GM19395 (cell line): ENCODE data around the gene ESYT1.
A peak's percentile ranks its signal among the peaks of the same experiment; 100 is the strongest.
"Not testable (repeated sequence)": the region's sequence is repeated elsewhere in the genome, so short reads cannot be mapped to it uniquely, and the experiment has no call there.

Source experiments
- ATAC-seq: cut with Tn5 transposase; IDR thresholded peaks from one replicate; pipeline ENCODE4 v1.9.1; 2021; ENCODE audit warnings: mild to moderate bottlenecking, moderate library complexity; ENCODE audit not compliant: unreplicated experiment

The ESYT1 gene

DNA sequence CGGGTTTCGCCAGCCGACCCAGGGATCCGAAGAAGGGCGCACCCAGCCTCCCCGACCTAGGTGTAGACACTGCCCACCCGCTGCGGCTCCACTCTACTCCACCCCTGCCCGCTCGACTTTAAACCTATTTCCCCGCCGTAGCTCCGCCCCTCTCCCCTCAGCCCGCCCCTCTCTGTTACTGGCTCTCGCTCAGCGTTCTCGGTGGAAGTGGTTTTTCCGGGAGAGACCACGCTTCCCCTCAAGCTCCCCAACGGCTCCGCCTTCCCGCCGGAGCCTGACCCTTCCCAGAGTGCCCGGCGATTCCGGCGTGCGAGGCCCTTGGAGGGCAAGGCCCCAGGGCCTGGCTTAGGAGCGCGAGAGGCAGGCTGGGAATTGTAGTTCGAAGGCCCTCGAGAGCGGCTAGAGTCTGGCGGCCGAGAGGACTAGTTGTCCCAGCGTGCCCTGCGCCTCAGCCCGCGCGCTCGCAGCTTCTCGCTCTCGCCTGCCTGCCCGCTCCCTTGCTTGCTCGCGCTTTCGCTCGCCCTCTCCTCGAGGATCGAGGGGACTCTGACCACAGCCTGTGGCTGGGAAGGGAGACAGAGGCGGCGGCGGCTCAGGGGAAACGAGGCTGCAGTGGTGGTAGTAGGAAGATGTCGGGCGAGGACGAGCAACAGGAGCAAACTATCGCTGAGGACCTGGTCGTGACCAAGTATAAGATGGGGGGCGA, 23.8 kb upstream of the ESYT1 start, which contains the start of gene PA2G4:
Gene PA2G4, plus strand, starts transcription at position 451 of the 706 bp plus-strand sequence. Its CDS starts 179 bp downstream, at position 630.
- ATAC-seq, result peak; percentile 95

DNA sequence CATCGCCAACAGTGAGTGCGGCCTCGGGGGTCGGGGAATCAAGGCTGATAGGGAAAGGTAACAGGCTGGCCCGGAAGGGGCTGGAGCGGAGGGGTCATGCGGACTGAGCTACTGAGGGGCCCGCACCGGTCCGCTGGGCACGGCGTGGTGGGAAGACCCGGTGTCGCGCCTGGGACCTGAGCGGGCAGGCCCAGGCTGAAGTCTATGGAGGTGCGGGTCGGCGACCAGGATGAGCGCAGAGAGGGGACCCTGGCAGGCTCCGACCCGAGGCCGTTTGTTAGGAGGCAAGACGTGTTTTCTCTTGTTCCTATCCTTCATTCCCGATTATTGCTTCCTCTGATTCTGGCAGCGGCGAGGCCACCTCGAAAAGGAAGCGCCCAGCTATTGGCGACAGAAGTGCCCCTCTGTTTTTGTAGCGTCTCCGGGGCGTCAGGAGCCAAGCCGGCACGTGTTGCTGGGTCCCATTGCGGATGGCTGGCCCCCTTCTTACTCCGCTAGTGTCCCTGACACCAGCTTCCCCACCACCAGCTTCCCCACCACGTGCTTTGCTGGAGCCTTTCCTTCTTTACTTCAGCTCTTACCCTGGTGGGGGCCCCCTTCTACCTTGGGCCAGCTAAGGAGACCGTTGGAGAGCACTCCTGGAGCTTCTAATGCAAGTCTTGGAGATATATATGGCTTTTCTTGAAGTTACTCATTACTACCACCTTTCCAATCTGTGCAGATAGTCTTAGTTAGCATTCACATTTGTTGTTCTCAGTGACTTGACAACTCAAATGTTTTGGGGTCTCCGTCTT, 23.1 kb upstream of the ESYT1 start:
- ATAC-seq, result peak; percentile 24

DNA sequence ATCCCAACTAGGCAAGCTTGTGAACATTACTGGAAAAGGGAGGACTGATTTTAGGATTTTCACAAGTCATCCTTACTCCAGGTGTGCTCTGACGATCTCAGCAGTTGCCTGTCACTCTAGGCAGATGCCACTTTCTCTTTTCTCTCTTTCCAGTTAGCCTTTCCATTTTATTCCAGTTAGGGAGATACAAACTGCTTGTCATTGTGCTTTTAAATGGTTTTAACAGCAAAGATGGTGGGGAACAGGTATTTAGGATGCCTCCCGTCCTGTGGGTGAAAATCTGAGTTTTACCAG, 22.5 kb upstream of the ESYT1 start:
- no peak for ATAC-seq

DNA sequence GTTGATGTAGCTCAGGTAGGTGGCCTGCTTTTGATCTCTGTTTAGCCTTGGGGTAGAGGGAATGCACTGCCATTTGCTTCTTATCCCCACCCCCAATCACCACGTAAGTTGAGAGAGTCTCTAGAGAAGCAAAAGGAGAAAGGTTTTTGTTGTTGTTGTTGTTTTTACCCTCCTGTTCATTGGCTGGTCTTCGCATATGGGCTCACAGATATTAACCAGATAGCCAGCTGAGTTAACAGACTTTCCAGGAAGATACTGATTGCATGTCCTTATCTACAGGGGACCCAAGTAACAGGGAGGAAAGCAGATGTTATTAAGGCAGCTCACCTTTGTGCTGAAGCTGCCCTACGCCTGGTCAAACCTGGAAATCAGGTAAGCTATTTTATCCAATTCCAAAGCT, 20.8 kb upstream of the ESYT1 start:
- no peak for ATAC-seq

DNA sequence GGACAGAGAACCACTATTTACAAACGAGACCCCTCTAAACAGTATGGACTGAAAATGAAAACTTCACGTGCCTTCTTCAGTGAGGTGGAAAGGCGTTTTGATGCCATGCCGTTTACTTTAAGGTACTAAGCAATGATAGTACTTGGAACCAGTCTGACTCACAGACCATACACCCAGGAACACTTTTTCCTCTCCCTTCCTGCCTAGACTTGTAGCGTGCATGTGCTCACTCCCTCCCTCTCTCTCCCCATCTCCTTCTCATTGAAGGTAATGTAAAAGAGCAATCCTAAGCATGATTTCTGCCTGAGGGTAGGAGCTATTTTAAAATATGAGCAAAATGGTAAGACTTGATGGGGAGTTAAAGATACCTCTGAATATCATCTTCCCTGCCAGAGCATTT, 17.5 kb upstream of the ESYT1 start:
- ATAC-seq, result no peak

DNA sequence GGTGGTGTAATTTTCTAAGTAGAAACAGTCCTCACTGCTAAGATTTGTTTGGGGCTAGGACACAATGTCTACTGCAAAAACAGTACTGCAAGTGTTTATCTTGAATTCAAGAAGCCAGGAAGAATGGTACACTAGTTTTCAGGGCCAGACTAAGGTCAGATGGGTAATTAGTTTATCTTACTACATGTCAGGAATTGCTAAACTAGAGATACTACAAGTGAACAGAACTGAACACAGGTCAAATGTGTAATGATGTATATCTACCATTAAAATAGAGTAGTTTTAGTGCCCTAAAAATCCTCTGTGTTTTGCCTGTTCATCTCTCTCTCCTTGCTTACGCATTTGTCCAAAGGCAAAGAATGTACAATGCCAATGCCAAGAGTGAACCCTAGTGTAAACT, 14.0 kb upstream of the ESYT1 start:
- no peak for ATAC-seq

DNA sequence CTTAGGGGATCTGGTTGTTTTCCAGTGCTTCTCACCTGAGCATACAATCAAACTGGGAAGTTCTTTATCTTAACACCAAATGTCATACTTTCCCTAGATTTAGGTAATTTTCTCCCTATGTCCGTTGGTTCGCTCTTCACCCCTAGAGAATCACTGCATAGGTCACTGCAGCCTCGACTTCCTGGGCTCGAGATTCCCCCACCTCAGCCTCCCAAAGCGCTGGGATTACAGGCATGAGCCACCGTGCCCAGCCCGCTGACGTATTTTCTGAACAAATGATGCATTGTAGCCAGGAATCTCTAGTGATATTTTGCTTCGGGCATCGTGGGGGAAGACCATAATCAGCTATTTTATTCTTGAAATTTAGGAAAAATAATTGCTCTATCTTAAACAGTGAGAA, 12.7 kb upstream of the ESYT1 start:
- ATAC-seq, result no peak

DNA sequence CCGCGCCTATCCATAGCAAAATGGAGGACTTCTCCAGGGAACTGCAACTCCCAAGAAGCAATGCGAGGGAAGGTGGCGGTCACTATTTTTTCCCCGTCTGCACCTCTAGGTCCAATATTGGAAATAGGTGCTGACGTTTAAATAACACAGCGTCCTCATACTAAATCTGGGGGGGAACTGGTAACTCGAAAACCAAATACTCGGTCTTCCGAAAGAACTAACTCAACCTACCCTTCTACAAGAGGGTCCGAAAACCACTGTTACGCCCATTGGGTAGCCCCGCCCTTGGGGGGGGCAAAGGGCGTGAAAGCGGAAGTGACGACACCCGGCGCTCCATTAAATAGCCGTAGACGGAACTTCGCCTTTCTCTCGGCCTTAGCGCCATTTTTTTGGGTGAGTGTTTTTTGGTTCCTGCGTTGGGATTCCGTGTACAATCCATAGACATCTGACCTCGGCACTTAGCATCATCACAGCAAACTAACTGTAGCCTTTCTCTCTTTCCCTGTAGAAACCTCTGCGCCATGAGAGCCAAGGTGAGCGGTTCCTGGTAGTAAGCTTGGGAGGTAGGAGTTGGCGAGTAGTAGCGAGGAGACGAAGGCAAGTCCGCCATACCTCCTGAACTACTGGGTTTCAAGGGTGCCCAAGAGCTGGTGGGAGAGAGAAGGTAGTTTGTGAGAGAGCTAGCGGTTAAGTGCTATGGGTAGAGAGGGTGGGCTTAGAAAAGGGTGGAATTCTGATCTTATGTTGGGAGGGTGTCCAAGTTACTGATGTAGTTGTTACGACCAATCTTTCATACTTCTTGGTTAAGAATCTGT, 11.6 kb upstream of the ESYT1 start, which contains the start of gene RPL41:
Gene RPL41, plus strand, starts transcription at position 367 of the 815 bp plus-strand sequence.
- ATAC-seq, result peak; percentile 56

DNA sequence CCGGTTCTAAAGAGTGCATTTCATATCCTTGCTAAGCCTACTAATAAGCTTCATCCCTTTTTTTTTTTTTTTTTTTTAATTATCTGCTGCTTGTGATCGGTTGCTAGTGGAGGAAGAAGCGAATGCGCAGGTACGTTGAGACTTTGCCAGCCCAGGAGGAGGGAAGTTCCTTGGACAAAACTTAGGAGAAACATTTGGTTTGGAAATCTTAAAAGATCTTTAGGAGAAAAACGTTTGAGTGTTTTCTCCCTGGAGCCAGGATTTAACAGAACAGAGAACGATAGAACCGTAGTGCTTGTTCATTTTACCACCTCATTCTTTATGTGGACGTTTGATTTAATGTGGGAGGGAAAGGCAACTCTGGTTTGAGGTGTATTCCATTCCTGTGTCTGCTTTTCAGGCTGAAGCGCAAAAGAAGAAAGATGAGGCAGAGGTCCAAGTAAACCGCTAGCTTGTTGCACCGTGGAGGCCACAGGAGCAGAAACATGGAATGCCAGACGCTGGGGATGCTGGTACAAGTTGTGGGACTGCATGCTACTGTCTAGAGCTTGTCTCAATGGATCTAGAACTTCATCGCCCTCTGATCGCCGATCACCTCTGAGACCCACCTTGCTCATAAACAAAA, 10.9 kb upstream of the ESYT1 start:
- not testable (repeated sequence) for ATAC-seq

DNA sequence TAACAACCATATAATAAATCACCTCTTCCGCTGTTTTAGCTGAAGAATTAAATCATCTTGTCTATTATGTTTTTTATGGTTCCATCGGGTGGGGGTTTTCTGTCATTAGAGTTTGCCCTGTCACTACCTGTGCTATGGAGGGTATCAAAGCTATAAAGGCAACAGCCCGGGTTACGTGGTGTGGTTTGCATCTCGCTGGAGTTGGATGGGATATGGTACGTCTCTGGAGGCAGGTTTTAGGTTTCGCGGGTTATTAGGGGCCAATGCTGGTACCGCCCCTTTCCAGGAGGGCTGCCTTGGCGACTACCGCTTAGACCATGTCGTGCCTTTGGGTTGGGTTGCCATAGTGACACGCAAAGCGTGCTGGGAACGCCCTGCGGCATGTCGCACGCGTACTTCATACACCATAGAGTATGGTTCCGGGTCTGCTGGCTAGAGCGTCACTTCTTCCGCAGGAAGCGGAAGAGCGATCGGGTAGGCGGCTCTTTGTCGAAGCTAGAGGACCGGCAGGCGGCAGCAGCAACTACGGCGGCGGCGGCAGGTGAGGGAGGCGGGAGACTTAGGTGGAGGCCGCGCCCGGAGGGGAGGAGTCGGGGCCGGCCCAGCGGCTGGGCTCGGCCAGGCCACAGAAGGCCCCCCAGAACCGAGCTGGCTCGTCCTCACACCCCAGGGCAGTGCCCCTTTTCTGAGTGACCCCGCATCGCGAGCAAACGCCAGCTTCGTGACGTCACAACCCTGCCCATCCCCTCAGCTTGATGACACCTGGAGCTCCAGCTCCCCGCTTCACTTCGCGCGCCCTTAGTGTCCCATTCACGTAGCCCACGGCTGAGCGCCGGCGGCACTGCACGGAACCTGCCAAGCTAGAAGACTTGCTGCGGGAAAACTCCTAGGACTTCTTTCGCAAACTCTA, 10.0 kb upstream of the ESYT1 start, which contains the start of gene ZC3H10:
Gene ZC3H10, plus strand, starts transcription at position 489 of the 910 bp plus-strand sequence. CDS start 2,297 bp downstream, outside the sequence.
- peak; percentile 87 for ATAC-seq

DNA sequence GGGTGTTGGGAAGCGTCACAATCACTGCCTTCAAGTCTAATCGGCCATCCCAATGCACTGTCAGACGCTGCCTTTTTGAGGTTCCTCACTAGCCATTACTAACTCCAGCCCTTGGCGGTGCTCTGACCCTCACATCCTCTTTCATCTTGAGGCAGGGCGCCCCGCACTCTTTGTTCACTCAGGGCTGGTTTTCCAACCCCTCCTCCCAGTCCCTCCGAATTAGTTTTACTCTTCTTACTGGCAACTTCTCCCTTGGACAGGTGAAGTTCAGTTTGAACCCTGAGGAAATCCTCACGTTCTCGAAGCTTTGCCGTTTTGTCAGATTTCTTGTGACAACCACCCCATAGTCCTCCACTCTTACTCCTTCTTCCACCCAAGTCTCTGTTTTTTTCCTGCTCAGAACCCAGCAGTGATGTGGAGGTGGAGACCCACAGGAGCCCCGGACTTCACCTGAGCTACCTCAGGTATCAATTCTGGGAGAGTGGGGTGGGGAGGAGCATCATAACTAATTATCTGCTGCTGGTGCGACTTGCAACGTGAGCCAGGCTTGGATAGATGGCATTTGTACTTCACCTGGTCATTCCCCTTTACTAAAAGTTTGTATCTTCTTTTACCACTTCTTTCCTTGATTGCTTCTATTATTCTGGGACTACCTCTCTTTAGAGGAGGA, 9.2 kb upstream of the ESYT1 start:
- no peak for ATAC-seq

DNA sequence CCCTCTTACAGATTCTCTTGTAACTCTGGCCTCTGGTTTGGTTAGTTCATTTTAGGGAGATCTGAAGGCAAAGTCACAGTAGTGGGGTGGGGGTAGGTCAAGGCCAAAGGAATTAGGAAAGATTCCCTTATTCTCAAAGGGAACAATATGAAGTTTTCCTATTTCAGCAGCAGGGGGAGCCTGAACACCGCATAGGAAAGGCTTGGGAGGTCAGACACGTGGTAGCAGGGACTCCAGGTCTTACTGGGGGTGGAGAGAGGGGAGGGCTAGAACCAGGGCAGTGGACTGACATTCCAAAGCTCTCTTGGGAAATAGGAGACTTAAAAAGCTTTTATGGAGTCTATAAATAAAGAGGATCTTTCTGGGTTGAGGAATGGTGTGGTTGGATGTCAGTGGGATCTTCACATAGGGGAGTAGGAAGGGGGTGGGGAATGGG, 8.7 kb upstream of the ESYT1 start:
- no peak for ATAC-seq

DNA sequence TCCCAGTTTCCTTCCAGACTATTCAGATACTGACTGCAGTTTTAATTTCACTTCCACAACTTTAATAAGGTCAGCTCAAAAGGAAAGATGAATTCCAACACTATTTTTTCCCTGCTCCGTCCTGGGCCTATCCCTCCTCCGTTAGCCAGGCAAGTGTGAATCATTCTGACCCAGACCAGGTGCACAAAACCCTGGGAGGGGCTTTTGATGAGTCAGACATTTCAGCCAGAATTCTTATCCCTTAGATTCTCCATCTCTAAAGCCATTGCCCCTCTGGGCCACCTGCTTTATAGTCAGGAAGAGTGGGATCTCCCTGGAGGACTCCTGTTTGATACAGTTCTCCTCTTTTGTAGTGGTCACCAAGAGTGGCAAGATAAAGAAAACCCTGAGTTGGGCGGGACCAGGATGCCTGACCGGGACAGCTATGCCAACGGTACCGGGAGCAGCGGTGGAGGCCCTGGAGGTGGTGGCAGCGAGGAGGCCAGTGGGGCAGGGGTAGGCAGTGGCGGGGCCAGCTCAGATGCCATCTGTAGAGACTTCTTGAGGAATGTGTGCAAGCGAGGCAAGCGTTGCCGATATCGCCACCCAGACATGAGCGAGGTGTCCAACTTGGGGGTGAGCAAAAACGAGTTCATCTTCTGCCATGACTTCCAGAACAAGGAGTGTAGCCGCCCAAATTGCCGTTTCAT, 7.8 kb upstream of the ESYT1 start:
- no peak for ATAC-seq

DNA sequence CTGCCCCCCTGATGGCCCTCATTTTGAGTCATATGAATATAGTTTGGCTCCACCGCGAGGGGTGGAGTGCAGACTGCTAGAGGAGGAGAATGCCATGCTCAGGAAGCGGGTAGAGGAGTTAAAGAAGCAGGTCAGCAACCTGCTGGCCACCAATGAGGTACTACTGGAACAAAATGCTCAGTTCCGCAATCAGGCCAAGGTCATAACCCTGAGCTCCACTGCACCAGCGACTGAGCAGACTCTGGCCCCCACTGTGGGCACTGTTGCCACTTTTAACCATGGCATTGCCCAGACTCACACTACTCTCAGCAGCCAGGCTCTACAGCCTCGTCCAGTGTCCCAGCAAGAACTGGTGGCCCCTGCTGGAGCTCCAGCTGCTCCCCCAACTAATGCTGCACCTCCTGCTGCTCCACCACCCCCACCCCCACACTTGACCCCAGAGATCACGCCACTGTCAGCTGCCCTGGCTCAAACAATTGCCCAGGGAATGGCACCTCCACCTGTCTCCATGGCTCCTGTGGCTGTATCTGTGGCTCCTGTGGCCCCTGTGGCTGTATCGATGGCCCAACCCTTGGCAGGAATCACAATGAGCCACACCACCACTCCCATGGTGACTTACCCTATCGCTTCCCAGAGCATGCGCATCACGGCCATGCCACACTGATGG, 6.7 kb upstream of the ESYT1 start:
- ATAC-seq, result no peak

DNA sequence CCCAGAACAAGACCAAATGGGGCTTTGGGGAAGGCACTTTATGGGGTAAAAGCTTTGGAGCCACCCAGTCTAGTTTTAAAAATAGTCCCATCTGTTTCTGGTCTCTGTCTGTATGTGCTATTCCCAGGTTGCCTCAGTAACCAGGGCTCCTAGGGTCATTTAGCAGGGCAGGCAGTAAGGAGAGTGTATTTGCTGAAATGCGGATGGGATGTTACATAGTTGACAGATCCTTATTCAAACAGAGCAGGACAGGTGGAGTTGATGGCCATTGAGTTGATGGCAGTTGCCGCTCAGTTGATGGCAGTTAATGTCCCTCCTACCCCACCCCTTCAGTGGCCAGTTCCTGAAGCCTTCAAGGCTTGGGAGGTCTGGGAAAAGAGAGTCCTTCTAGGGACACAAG, 5.4 kb upstream of the ESYT1 start:
- no peak for ATAC-seq

DNA sequence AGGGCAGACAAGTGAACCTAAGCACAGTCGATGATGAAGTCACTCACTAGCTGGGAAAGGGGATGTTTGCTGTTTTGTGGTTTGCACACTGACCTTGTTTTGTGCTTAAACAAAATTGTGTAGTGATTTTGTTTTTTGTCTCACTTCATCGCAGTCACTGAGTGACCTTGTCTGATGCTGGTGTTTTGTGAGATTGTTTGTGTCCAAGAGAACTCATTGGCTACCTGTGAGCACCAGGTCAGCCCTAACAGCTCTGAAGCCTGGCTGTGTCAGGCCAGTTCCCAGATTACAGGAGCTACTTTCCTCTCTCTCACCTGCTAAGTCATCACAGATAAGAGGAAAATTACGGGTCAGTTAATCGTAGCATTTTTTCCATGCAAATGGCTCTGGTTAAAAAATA, 3.9 kb upstream of the ESYT1 start:
- no peak for ATAC-seq

DNA sequence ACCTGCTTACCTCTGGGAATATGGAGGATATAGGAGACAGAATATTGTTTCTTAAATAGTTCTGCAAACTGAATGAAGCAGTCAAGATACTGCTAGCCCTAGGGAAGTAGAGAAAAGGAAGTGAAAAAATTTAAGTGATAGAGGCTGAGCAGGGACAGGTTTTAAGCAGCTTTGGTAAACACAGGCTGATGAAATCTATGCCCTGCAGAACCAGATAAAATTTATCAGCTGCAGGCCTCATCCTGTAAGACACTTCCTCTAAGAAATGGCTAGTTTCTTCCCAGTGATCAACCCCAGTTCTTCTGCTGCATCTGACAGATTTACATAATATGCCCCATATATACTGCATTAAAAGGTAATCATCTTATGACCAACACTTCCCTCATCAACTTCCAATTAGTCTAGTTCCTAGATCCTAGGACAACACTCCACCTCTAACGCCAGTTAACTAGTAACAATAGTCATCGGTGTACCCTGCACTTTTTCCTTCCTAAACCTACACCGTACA, 1.3 kb upstream of the ESYT1 start:
- ATAC-seq, result no peak

DNA sequence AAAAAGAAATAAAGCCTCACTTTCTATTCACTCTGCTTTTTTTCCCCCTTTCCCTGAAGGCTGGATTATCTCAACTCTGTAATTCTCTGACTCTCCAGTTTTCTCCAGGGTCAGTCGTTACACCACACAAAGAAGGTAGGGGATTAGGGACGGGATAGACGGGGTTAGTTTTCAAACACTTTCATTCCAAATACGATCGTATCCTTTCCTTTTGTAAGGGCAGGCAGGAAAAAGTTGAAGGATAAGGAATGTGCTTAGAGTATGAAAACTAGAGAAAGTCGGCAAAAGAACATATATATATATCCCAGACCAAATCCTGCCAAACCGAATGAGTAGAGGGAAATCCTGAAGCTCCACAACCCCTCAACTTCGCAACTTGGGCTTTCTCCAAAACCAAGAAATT, 581 bp upstream of the ESYT1 start:
- ATAC-seq, result no peak
